Ishikawa (cell line): Measurements from ENCODE around the gene PER1.

Experiments
- CEBPB ChIP-seq: IDR thresholded peaks from 2 replicates; pipeline ENCODE4 v1.6.1; 2012
- CREB1 ChIP-seq: IDR thresholded peaks from 2 replicates; pipeline ENCODE4 v1.6.1; 2012; ENCODE audit warnings: low read depth
- EGR1 ChIP-seq: IDR thresholded peaks from 2 replicates; pipeline ENCODE4 v1.6.1; 2012
- EP300 ChIP-seq: IDR thresholded peaks from 2 replicates; pipeline ENCODE4 v1.6.1; 2012; ENCODE audit warnings: borderline replicate concordance
- FOXM1 ChIP-seq: IDR thresholded peaks from 2 replicates; pipeline ENCODE4 v1.6.1; 2012; ENCODE audit warnings: low read depth, borderline replicate concordance
- MAX ChIP-seq: IDR thresholded peaks from 2 replicates; pipeline ENCODE4 v1.6.1; 2012
- NFIC ChIP-seq: IDR thresholded peaks from 2 replicates; pipeline ENCODE4 v1.6.1; 2012
- RAD21 ChIP-seq: IDR thresholded peaks from 2 replicates; pipeline ENCODE4 v1.6.1; 2012; ENCODE audit warnings: low read depth
- REST ChIP-seq: IDR thresholded peaks from 2 replicates; pipeline ENCODE4 v1.6.1; 2012; ENCODE audit warnings: low read depth, mild to moderate bottlenecking
- TAF1 ChIP-seq: IDR thresholded peaks from 2 replicates; pipeline ENCODE4 v1.6.1; 2012; ENCODE audit warnings: low read depth, mild to moderate bottlenecking
- TCF12 ChIP-seq: IDR thresholded peaks from 2 replicates; pipeline ENCODE4 v1.6.1; 2012; ENCODE audit warnings: low read depth
- TEAD4 ChIP-seq: IDR thresholded peaks from 2 replicates; pipeline ENCODE4 v1.6.1; 2012
- USF1 ChIP-seq: IDR thresholded peaks from 2 replicates; pipeline ENCODE4 v1.6.1; 2012
- YY1 ChIP-seq: IDR thresholded peaks from 2 replicates; pipeline ENCODE4 v1.6.1; 2012; ENCODE audit warnings: low read depth
- ZBTB7A ChIP-seq: IDR thresholded peaks from 2 replicates; pipeline ENCODE4 v1.6.1; 2012; ENCODE audit warnings: low read depth

The PER1 gene

GRCh38 chr17:8173871-8174322 lies 21.7 kb upstream of the PER1 start:
- TF ChIP-seq TCF12 (no peak), ZBTB7A (no peak), CREB1 (no peak), RAD21 (no peak), YY1 (no peak), REST (no peak)

GRCh38 chr17:8173056-8173870 lies 21.1 kb upstream of the PER1 start:
- TF ChIP-seq REST (no peak), FOXM1 (no peak), RAD21 (no peak), CEBPB (peak; percentile 92), EP300 (no peak), NFIC (peak; percentile 51), CREB1 (peak; percentile 45; the same call in 1 of the 2 replicates), TCF12 (peak; percentile 83), TAF1 (no peak), EGR1 (no peak), ZBTB7A (no peak), USF1 (peak; percentile 36; the same call in 1 of the 2 replicates), TEAD4 (peak; percentile 79), YY1 (peak; percentile 50; the same call in 1 of the 2 replicates), MAX (peak; percentile 63; the same call in 1 of the 2 replicates)

- TF ChIP-seq TCF12 (no peak), ZBTB7A (no peak), TEAD4 (no peak), EGR1 (no peak), NFIC (no peak), EP300 (no peak), YY1 (no peak), FOXM1 (no peak), RAD21 (no peak), MAX (no peak), CEBPB (no peak), USF1 (no peak), TAF1 (no peak), REST (no peak), CREB1 (no peak)
These were observed 15.3 kb upstream of the PER1 start for GRCh38 chr17:8167526-8167925.

- no peak for TF ChIP-seq REST
- TF ChIP-seq RAD21: no peak
- no peak for TF ChIP-seq CEBPB
- TF ChIP-seq NFIC: no peak
- no peak for TF ChIP-seq TEAD4
- no peak for TF ChIP-seq ZBTB7A
- TF ChIP-seq FOXM1: no peak
- TF ChIP-seq EGR1: no peak
- TF ChIP-seq EP300: no peak
- TF ChIP-seq TCF12: no peak
- no peak for TF ChIP-seq USF1
- no peak for TF ChIP-seq TAF1
- TF ChIP-seq CREB1: no peak
- TF ChIP-seq YY1: no peak
- no peak for TF ChIP-seq MAX
These were observed 14.5 kb upstream of the PER1 start for GRCh38 chr17:8166731-8167130.
